Activated CD4-positive, alpha-beta memory T cell treated with anti-CD3 and anti-CD28 coated beads for 36 hours (primary cell): ENCODE measurements around the gene KCTD21. TPM values are rescaled to one million over a fixed set of nuclear protein-coding genes. Genes with fewer than 3 reads are reported as not detected.

ENCODE experiments used
- CTCF ChIA-PET: fragments of 350-600 bp; sonication (Branson Sonifier 250); formaldehyde crosslinking; loops from one replicate; lab custom pipeline; 2021; ENCODE audit warnings: antibody characterized with exemption, inconsistent platforms; lab: Charles Lee
- POLR2A ChIA-PET: fragments of 350-600 bp; sonication (Branson Sonifier 250); formaldehyde crosslinking; loops from one replicate; lab custom pipeline; 2021; ENCODE audit warnings: antibody characterized with exemption; lab: Charles Lee
- DNase-seq: peaks from one replicate; pipeline ENCODE4 v3.0.0-alpha.2; 2020
- H3K27ac Mint-ChIP-seq: one replicate; pipeline ENCODE4 v1.8.0; 2021; ENCODE audit warnings: mixed read lengths
- H3K27me3 Mint-ChIP-seq: one replicate; pipeline ENCODE4 v1.8.0; 2021; ENCODE audit warnings: mixed read lengths
- H3K36me3 Mint-ChIP-seq: one replicate; pipeline ENCODE4 v1.8.0; 2021; ENCODE audit warnings: mixed read lengths
- H3K4me1 Mint-ChIP-seq: one replicate; pipeline ENCODE4 v1.8.0; 2021; ENCODE audit warnings: low read depth, mixed read lengths
- H3K4me3 Mint-ChIP-seq: one replicate; pipeline ENCODE4 v1.8.0; 2021; ENCODE audit warnings: mild to moderate bottlenecking, mixed read lengths
- H3K9me3 Mint-ChIP-seq: one replicate; pipeline ENCODE4 v1.8.0; 2021; ENCODE audit warnings: mixed read lengths
- intact Hi-C: fragments of 100-400 bp; cut with micrococcal nuclease; formaldehyde crosslinking; loops from one replicate; pipeline ENCODE4 v1.15.1; 2023
- total RNA-seq, 2 experiments: library from RNA; stranded (reverse); gene quantifications; one replicate each; pipeline ENCODE4 v1.2.3, GENCODE V29; 2021

KCTD21 gene
- total RNA-seq, 2 experiments from 2014 or later: 7.9 to 8.8 TPM

- no peak for DNase-seq
- intact Hi-C loops: no loop called here
- Mint-ChIP-seq H3K4me3 (no peak overlapping the region), H3K9me3 (no peaks in the 10 kb centered on the region), H3K27ac (no peak overlapping the region), H3K27me3 (no peaks in the 10 kb centered on the region), H3K36me3 (peaks cover 26% of the 10 kb centered on the region), H3K4me1 (peaks cover 22% of the 10 kb centered on the region)
- ChIA-PET CTCF (no interaction called here), POLR2A (no interaction called here)
Measured at GRCh38 chr11:78207532-78208256, 19.3 kb upstream of the KCTD21 start.

- H3K4me1 Mint-ChIP-seq: peaks cover 37% of the 10 kb centered on the region
- intact Hi-C loops: no loop called here
Measured at GRCh38 chr11:78205691-78206090, 17.3 kb upstream of the KCTD21 start.

DNA sequence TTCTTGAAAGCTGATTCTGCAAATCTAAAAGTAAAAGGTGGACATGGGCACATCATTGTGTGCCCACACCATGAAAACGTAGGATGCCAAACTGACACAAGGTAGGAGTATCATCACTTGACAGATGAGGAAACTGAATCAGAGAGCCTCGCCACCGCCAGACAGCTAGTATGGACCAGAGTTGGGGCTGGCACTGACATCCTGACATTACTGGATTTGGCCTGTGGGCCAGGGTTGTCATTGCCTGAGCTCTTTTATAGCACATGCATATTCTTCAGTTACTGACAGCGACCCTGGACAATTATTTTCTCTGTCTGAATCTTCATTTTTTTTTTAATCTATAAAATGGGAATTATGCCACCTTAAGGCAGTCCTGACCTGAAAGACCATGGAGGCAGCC, 16.8 kb upstream of the KCTD21 start:
- H3K27ac Mint-ChIP-seq: no peak overlapping the region
- peaks cover 20% of the 10 kb centered on the region for H3K36me3 Mint-ChIP-seq
- H3K9me3 Mint-ChIP-seq: no peaks in the 10 kb centered on the region
- POLR2A ChIA-PET: no interaction called here
- intact Hi-C loops: no loop called here
- H3K4me3 Mint-ChIP-seq: no peak overlapping the region
- H3K4me1 Mint-ChIP-seq: peaks cover 37% of the 10 kb centered on the region
- no peak for DNase-seq
- CTCF ChIA-PET: no interaction called here
- no peaks in the 10 kb centered on the region for H3K27me3 Mint-ChIP-seq

More at GRCh38 chr11:78205691-78206090, 17.3 kb upstream of the KCTD21 start:
- Mint-ChIP-seq H3K4me3 (no peak overlapping the region), H3K27me3 (no peaks in the 10 kb centered on the region), H3K9me3 (no peaks in the 10 kb centered on the region), H3K27ac (no peak overlapping the region), H3K36me3 (peaks cover 23% of the 10 kb centered on the region)
- ChIA-PET POLR2A (no interaction called here), CTCF (no interaction called here)
- DNase-seq: no peak

DNA sequence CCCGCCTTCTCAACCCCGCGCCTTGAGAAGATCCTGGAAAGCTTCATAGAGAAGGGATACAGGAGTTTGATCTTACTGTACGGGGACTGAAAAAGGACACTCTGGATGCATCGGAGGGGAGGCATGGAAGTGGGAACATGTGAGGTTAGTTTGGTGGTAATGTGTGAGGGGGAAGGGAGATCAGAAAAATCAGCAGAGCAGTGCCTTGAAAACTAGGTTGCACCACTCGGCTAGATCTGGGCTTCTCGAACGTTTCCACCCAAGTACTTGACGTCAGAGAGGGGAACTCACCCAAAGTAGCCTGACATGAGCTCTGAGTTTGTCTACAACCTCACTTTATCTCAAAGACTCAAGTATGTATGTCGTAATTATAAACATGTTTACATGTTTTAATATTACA, 14.8 kb upstream of the KCTD21 start:
- H3K27me3 Mint-ChIP-seq: no peaks in the 10 kb centered on the region
- intact Hi-C loops: loop anchor here (2.0 to 5.0 kb wide), 3 partner anchors 24 to 89 kb away; partner anchors contain the start of gene ALG8
- H3K4me1 Mint-ChIP-seq: peaks cover 37% of the 10 kb centered on the region
- peak overlapping the region; percentile 90 for H3K27ac Mint-ChIP-seq
- ChIA-PET CTCF (interaction anchor here (1.2 kb wide), 1 partner anchor 361 kb away, joined by 3 read pairs; no protein-coding TSS in a partner anchor), POLR2A (interaction anchor here (0.7 to 2.2 kb wide), 4 partner anchors 10 to 443 kb away, joined by 3 to 13 read pairs (median 4); partner anchors contain the start of genes KCTD21 and USP35)
- no peaks in the 10 kb centered on the region for H3K9me3 Mint-ChIP-seq
- peak; percentile 54 for DNase-seq
- H3K4me3 Mint-ChIP-seq: peak overlapping the region; percentile 63
- H3K36me3 Mint-ChIP-seq: peaks cover 11% of the 10 kb centered on the region

DNA sequence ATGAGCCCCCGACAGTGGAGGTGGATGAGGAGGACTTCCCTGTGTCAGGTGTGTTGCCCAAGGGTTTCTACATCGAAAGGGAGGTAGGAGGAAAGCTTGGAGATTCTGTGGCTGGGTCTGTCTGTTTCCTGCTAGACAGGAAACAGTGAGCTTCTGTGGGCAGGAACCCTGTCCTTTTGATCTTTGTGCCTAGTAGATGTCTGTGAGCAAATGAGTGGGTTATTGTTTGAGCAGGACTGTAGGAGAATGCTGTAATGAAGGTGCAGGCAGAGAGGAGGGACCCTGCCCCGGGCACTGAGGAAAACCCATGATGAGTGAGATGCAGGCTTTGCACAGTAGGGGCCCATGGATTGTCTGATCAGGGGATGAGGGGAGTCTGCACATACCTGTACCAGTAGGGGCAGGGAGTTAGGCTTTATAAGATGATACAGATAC, 14.3 kb upstream of the KCTD21 start:
- intact Hi-C loops: loop anchor here (1.0 to 5.0 kb wide), 4 partner anchors 14 to 90 kb away; partner anchors contain the start of genes ALG8, KCTD21 and USP35
- Mint-ChIP-seq H3K36me3 (peaks cover 10% of the 10 kb centered on the region), H3K27me3 (no peaks in the 10 kb centered on the region), H3K4me1 (peaks cover 37% of the 10 kb centered on the region), H3K4me3 (peak overlapping the region; percentile 63), H3K27ac (peak overlapping the region; percentile 90), H3K9me3 (no peaks in the 10 kb centered on the region)
- CTCF ChIA-PET: interaction anchor here (0.8 to 1.2 kb wide), 3 partner anchors 14 to 362 kb away, joined by 3 to 4 read pairs (median 3); partner anchors contain the start of genes ALG8, KCTD21 and USP35
- DNase-seq: peak; percentile 69
- POLR2A ChIA-PET: interaction anchor here (0.7 to 2.2 kb wide), 4 partner anchors 9 to 443 kb away, joined by 3 to 13 read pairs (median 4); partner anchors contain the start of genes KCTD21 and USP35

DNA sequence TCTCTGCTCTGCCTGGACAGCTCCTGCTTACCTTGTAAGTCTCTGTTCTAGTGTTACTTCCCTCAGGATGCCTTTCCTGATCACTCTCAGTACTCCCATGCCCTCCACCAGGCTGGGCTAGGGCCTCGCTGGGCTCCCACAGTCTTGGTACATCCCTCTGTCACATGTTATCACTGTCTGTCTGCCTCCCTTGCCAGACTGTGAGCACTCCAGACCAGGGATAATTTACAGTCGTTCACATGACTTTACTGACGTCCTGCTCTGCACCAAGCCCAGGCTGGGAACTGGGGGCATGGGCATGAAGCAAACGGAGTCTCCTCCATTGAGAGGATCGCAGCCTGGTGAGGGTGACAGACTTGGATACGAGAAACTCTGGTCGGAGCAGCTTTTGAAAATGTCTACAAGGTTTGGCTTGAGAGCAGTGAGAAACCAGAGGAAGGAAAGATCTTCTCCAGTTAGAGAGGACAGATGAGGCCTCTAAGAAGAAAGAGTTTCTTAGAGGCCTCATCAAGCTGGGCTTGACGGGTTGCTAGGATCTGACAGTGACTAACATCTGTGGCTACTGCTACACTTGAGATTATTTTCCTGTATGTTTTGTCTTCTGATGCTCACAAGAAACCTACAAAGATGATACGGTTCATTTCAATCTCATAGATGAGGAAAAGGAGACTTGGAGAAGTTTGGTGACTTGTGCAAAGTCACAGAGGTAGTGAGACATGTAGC, 12.8 kb upstream of the KCTD21 start:
- intact Hi-C loops: loop anchor here (5.0 kb wide), 2 partner anchors 64 to 91 kb away; partner anchors contain the start of gene ALG8
- POLR2A ChIA-PET: interaction anchor here (2.2 kb wide), 1 partner anchor 13 kb away, joined by 13 read pairs; the partner anchor contains the start of genes KCTD21 and USP35
- DNase-seq: no peak
- Mint-ChIP-seq H3K4me3 (no peak overlapping the region), H3K4me1 (peaks cover 37% of the 10 kb centered on the region), H3K27ac (peak overlapping the region; percentile 90), H3K27me3 (no peaks in the 10 kb centered on the region), H3K36me3 (peaks cover 13% of the 10 kb centered on the region), H3K9me3 (no peaks in the 10 kb centered on the region)
- CTCF ChIA-PET: no interaction called here

DNA sequence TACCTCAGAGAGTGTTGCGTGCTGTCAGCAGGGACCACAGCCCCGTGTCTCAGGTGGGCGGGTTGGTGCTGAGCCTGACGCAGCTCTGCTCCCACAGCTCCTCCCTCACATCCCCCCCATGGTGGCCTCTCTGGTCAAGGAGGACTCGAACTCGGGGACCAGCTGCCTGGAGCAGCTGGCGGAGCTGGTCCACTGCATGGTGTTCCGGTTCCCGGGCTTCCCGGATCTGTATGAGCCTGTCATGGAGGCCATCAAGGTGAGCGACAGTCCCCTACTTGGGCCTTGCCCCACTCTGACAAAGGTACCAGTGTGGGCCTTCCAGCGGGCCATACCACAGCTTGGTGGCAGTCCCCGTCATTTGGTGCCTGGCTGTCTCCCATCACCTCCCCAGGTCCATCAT, 12.1 kb upstream of the KCTD21 start:
- ChIA-PET CTCF (no interaction called here), POLR2A (no interaction called here)
- Mint-ChIP-seq H3K27me3 (no peaks in the 10 kb centered on the region), H3K36me3 (peaks cover 15% of the 10 kb centered on the region), H3K9me3 (no peaks in the 10 kb centered on the region), H3K4me3 (no peak overlapping the region), H3K27ac (no peak overlapping the region), H3K4me1 (peaks cover 37% of the 10 kb centered on the region)
- no peak for DNase-seq
- intact Hi-C loops: loop anchor here (5.0 kb wide), 2 partner anchors 63 to 92 kb away; partner anchors contain the start of gene ALG8

- DNase-seq: no peak
- Mint-ChIP-seq H3K27me3 (no peaks in the 10 kb centered on the region), H3K27ac (no peak overlapping the region), H3K4me3 (no peak overlapping the region), H3K4me1 (peaks cover 37% of the 10 kb centered on the region), H3K9me3 (no peaks in the 10 kb centered on the region), H3K36me3 (peaks cover 15% of the 10 kb centered on the region)
- CTCF ChIA-PET: no interaction called here
- intact Hi-C loops: loop anchor here (5.0 kb wide), 2 partner anchors 63 to 92 kb away; partner anchors contain the start of gene ALG8
- POLR2A ChIA-PET: no interaction called here
Measured at GRCh38 chr11:78200061-78200460, 11.6 kb upstream of the KCTD21 start.

- CTCF ChIA-PET: interaction anchor here (1.0 kb wide), 1 partner anchor 364 kb away, joined by 4 read pairs; no protein-coding TSS in a partner anchor
- intact Hi-C loops: loop anchor here (5.0 kb wide), 2 partner anchors 62 to 93 kb away; partner anchors contain the start of gene ALG8
Measured at GRCh38 chr11:78199653-78200015, 11.2 kb upstream of the KCTD21 start.

DNA sequence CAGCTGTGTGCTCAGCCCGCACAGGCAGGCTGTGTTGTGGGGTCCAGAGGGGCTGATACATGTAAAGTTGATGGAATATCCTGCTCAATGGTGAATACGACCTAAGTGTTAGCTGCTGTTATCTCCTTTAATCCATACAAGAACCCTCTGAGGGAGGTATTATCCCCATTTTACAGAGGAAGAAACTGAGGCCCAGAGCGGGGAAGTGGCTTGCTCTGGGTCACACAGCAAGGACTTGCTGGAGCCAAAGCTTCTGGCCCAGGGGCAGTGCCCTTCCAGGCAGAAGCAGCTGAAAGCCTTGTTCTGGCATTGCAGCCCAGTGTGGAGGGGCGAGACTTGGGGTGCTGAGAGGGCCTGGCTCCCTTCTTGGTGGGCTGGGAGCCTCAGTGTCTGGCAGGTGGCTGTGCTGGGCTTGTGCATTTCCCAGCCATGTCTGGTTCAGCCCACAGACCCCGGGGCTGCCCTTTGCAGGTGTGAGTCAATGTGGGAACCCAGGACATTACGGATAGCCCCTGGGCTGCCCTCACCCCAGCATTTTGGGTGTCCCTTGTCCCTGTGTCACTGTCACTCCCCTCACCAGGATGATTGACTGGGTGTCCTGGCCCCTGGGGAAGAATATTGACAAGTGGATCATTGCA, 10.7 kb upstream of the KCTD21 start:
- Mint-ChIP-seq H3K36me3 (peaks cover 15% of the 10 kb centered on the region), H3K4me1 (peaks cover 37% of the 10 kb centered on the region), H3K4me3 (no peak overlapping the region), H3K27ac (no peak overlapping the region), H3K9me3 (no peaks in the 10 kb centered on the region), H3K27me3 (no peaks in the 10 kb centered on the region)
- CTCF ChIA-PET: interaction anchor here (1.0 kb wide), 1 partner anchor 365 kb away, joined by 4 read pairs; no protein-coding TSS in a partner anchor
- POLR2A ChIA-PET: no interaction called here
- DNase-seq: no peak
- intact Hi-C loops: no loop called here

More at GRCh38 chr11:78199653-78200015, 11.2 kb upstream of the KCTD21 start:
- Mint-ChIP-seq H3K4me3 (no peak overlapping the region), H3K9me3 (no peaks in the 10 kb centered on the region), H3K27ac (no peak overlapping the region), H3K36me3 (peaks cover 15% of the 10 kb centered on the region), H3K4me1 (peaks cover 38% of the 10 kb centered on the region), H3K27me3 (no peaks in the 10 kb centered on the region)
- POLR2A ChIA-PET: no interaction called here
- DNase-seq: no peak

GRCh38 chr11:78197816-78198215, 9.4 kb upstream of the KCTD21 start:
- intact Hi-C loops: no loop called here
- no peak overlapping the region for H3K4me3 Mint-ChIP-seq
- POLR2A ChIA-PET: no interaction called here
- no peaks in the 10 kb centered on the region for H3K27me3 Mint-ChIP-seq
- CTCF ChIA-PET: no interaction called here
- H3K36me3 Mint-ChIP-seq: peaks cover 15% of the 10 kb centered on the region
- no peak for DNase-seq
- no peak overlapping the region for H3K27ac Mint-ChIP-seq
- H3K4me1 Mint-ChIP-seq: peaks cover 35% of the 10 kb centered on the region
- no peaks in the 10 kb centered on the region for H3K9me3 Mint-ChIP-seq
